PC-3 (cell line): ENCODE data around the gene BDKRB1. TPM values are rescaled to one million over a fixed set of nuclear protein-coding genes. Genes with fewer than 3 reads are reported as not detected.

Experiments
- ATAC-seq: fragments of 200-7000 bp; cut with Tn5 transposase; 2 replicates; pipeline ENCODE4 v1.9.1; 2020; ENCODE audit warnings: mild to moderate bottlenecking, moderate library complexity
- BruUV-seq: library from RNA; stranded (reverse); fragments of 400-500 nt; replicated peaks from 2 replicates; lab custom pipeline; 2021; lab: Mats Ljungman, UMichigan
- CTCF ChIA-PET: fragments of 300-600 bp; sonication (Branson Sonifier 250); formaldehyde crosslinking; loops from one replicate; lab custom pipeline; 2022; ENCODE audit warnings: antibody characterized with exemption; lab: Charles Lee
- POLR2A ChIA-PET: fragments of 300-600 bp; sonication (Branson Sonifier 250); formaldehyde crosslinking; loops from one replicate; lab custom pipeline; 2022; ENCODE audit warnings: antibody characterized with exemption; ENCODE audit not compliant: unreplicated experiment; lab: Charles Lee
- DNase-seq: peaks from one replicate; pipeline ENCODE4 v3.0.0-alpha.2; 2015
- H2AFZ ChIP-seq: fragments of 300-600 bp; sonication (generic); 2 replicates; pipeline ENCODE4 v1.6.0; 2016; ENCODE audit warnings: antibody characterized with exemption, low read length
- H3F3A ChIP-seq: fragments of 300-600 bp; sonication (generic); one replicate; pipeline ENCODE4 v1.6.0; 2017; ENCODE audit warnings: antibody characterized with exemption, low read length, control low read depth, mild to moderate bottlenecking; ENCODE audit not compliant: unreplicated experiment
- H3K27ac ChIP-seq: fragments of 300-600 bp; sonication (generic); 2 replicates; pipeline ENCODE4 v1.5.1; 2016; ENCODE audit warnings: mild to moderate bottlenecking, low read length
- H3K27me3 ChIP-seq: fragments of 300-600 bp; sonication (generic); 2 replicates; pipeline ENCODE4 v1.6.1; 2016; ENCODE audit warnings: low read length, mixed read lengths
- H3K36me3 ChIP-seq: fragments of 300-600 bp; sonication (generic); 2 replicates; pipeline ENCODE4 v1.6.1; 2016; ENCODE audit warnings: low read depth, mixed run types, low read length, mixed read lengths
- H3K4me1 ChIP-seq: fragments of 300-600 bp; sonication (generic); 2 replicates; pipeline ENCODE4 v1.5.1; 2016; ENCODE audit warnings: low read length; ENCODE audit not compliant: insufficient read depth
- H3K4me2 ChIP-seq: fragments of 300-600 bp; sonication (generic); 2 replicates; pipeline ENCODE4 v1.6.0; 2016; ENCODE audit warnings: low read length
- H3K4me3 ChIP-seq: fragments of 300-600 bp; sonication (generic); 2 replicates; pipeline ENCODE4 v1.5.1; 2016; ENCODE audit warnings: mild to moderate bottlenecking, low read length, mixed read lengths
- H3K79me2 ChIP-seq: fragments of 300-600 bp; sonication (generic); 2 replicates; pipeline ENCODE4 v1.6.1; 2017; ENCODE audit warnings: low read length, mixed read lengths
- H3K9ac ChIP-seq: fragments of 300-600 bp; sonication (generic); 2 replicates; pipeline ENCODE4 v1.6.0; 2016; ENCODE audit warnings: mild to moderate bottlenecking, low read length
- H3K9me2 ChIP-seq: fragments of 300-600 bp; sonication (generic); replicated peaks from 2 replicates; pipeline ENCODE4 v1.6.1; 2016; ENCODE audit warnings: mixed run types, low read length, mixed read lengths
- H3K9me3 ChIP-seq: fragments of 300-600 bp; sonication (generic); 2 replicates; pipeline ENCODE4 v1.6.1; 2016; ENCODE audit warnings: low read length, mixed read lengths
- H4K20me1 ChIP-seq: fragments of 300-600 bp; sonication (generic); 2 replicates; pipeline ENCODE4 v1.6.1; 2016; ENCODE audit warnings: low read length, mixed read lengths
- EZH2 ChIP-seq: fragments of 300-600 bp; sonication (generic); IDR thresholded peaks from one replicate; pipeline ENCODE4 v1.6.1; 2017; ENCODE audit warnings: antibody characterized with exemption, mild to moderate bottlenecking, low read length; ENCODE audit not compliant: unreplicated experiment
- EZH2phosphoT487 ChIP-seq: fragments of 300-600 bp; sonication (generic); IDR thresholded peaks from 2 replicates; pipeline ENCODE4 v1.6.1; 2018; ENCODE audit warnings: mild to moderate bottlenecking, antibody characterized with exemption, low read length, borderline replicate concordance
- intact Hi-C: fragments of 100-400 bp; cut with micrococcal nuclease; formaldehyde crosslinking; loops from 2 replicates; pipeline ENCODE4 v1.9.0; 2023
- total RNA-seq: library from RNA; depleted of rRNA; stranded (reverse); fragments of >200 nt; gene quantifications from 2 replicates; pipeline ENCODE4 v1.2.3, GENCODE V29; 2014
- TF ChIP-seq, protein P1 (sequence below): fragments of 300-600 bp; sonication (generic); conservative IDR thresholded peaks from 2 replicates; pipeline ENCODE4 v1.5.1; 2017; ENCODE audit warnings: antibody characterized with exemption, low read depth, mild to moderate bottlenecking, low read length

Gene BDKRB1
- total RNA-seq, 1 experiment from 2014 or later = 0.69 TPM

DNA sequence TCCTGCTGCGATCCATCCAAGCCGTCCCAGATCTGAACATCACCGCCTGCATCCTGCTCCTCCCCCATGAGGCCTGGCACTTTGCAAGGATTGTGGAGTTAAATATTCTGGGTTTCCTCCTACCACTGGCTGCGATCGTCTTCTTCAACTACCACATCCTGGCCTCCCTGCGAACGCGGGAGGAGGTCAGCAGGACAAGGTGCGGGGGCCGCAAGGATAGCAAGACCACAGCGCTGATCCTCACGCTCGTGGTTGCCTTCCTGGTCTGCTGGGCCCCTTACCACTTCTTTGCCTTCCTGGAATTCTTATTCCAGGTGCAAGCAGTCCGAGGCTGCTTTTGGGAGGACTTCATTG is 8.2 kb downstream of the BDKRB1 start:
- intact Hi-C loops = no loop called here
- CTCF ChIA-PET = no interaction called here
- Histone ChIP-seq H3K36me3 (no peaks in the 10 kb centered on the region), H3K9me2 (no peaks in the 10 kb centered on the region), H3K27me3 (no peaks in the 10 kb centered on the region), H3K9ac (no peak overlapping the region), H3K4me3 (no peak overlapping the region), H3F3A (no peaks in the 10 kb centered on the region), H3K79me2 (no peaks in the 10 kb centered on the region), H3K4me1 (peaks cover 17% of the 10 kb centered on the region), H3K4me2 (no peak overlapping the region), H2AFZ (no peak overlapping the region), H3K27ac (no peak overlapping the region), H3K9me3 (no peaks in the 10 kb centered on the region), H4K20me1 (no peaks in the 10 kb centered on the region)
- POLR2A ChIA-PET = no interaction called here
- BruUV-seq = no TSS peak
- TF ChIP-seq, protein P1, sequence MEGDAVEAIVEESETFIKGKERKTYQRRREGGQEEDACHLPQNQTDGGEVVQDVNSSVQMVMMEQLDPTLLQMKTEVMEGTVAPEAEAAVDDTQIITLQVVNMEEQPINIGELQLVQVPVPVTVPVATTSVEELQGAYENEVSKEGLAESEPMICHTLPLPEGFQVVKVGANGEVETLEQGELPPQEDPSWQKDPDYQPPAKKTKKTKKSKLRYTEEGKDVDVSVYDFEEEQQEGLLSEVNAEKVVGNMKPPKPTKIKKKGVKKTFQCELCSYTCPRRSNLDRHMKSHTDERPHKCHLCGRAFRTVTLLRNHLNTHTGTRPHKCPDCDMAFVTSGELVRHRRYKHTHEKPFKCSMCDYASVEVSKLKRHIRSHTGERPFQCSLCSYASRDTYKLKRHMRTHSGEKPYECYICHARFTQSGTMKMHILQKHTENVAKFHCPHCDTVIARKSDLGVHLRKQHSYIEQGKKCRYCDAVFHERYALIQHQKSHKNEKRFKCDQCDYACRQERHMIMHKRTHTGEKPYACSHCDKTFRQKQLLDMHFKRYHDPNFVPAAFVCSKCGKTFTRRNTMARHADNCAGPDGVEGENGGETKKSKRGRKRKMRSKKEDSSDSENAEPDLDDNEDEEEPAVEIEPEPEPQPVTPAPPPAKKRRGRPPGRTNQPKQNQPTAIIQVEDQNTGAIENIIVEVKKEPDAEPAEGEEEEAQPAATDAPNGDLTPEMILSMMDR = no peak
- TF ChIP-seq EZH2 (no peak), EZH2phosphoT487 (no peak)
- DNase-seq (no peak), ATAC-seq (no peak)

DNA sequence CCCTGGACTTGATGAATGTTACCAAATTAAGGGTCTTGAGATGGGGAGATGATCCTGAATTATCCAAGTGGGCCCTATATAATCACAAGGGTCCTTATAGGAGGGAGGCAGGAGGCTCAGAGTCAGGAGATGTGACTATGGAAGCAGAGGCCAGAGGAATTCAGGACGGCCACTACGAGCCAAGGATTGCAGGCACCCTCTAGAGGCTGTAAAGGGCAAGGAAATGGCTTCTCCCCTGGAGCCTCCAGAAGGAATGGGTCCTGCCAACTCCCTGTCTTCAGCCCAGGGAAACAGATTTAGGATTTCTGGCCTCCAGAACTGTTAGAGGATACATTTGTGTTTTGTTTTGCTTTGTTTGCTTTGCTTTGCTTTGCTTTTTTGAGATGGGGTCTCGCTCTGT is 8.8 kb downstream of the BDKRB1 start:
- Histone ChIP-seq H3K4me3 (no peak overlapping the region), H3K27ac (no peak overlapping the region), H3K79me2 (no peaks in the 10 kb centered on the region), H3K9ac (no peak overlapping the region), H3K4me1 (peaks cover 24% of the 10 kb centered on the region), H3K36me3 (no peaks in the 10 kb centered on the region), H3F3A (no peaks in the 10 kb centered on the region), H3K4me2 (no peak overlapping the region), H3K27me3 (no peaks in the 10 kb centered on the region), H3K9me2 (no peaks in the 10 kb centered on the region), H3K9me3 (no peaks in the 10 kb centered on the region), H4K20me1 (no peaks in the 10 kb centered on the region), H2AFZ (no peak overlapping the region)
- intact Hi-C loops = no loop called here
- DNase-seq = peak; percentile 32
- CTCF ChIA-PET = no interaction called here
- ATAC-seq = no peak
- TF ChIP-seq EZH2 = no peak
- TF ChIP-seq, protein P1 = peak; percentile 44
- BruUV-seq = no TSS peak
- POLR2A ChIA-PET = no interaction called here

DNA sequence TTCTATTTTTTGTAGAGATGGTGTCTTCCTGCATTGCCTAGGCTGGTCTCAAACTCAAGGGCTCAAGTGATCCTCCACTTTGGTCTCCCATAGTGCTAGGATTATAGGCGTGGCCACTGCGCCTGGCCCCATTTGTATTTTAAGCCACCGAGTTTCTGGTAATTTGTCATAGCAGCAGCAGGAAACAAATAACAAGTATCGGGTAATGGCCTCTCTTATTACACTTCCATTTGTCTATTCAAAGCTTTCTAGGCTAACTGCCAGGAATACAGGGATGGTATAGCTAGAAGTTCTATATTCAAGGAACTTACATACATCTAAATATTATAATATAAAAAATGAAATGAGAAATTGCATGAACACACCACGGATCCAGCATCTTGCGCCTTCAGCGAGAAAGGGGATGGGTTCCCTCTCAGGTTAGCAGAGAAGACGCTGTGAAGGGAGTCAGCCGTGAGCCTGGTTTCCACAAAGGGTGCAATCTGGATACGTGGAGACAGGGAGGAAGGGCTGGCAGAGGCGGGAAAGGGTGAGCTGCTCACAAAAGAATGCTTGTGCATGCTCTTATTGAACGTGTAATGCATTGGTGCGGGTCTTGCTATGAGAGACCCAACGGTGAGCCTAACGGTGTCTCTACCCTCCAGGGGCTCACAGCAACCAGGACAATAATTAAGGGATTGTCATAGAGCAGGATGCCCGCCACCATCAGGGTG is 9.5 kb downstream of the BDKRB1 start:
- intact Hi-C loops = no loop called here
- no peak overlapping the region for H3K9ac ChIP-seq
- no peak for DNase-seq
- no TSS peak for BruUV-seq
- no peaks in the 10 kb centered on the region for H3K27me3 ChIP-seq
- H4K20me1 ChIP-seq = no peaks in the 10 kb centered on the region
- CTCF ChIA-PET = no interaction called here
- no peaks in the 10 kb centered on the region for H3K36me3 ChIP-seq
- H3F3A ChIP-seq = no peaks in the 10 kb centered on the region
- H3K4me2 ChIP-seq = no peak overlapping the region
- POLR2A ChIA-PET = no interaction called here
- no peak overlapping the region for H2AFZ ChIP-seq
- H3K9me3 ChIP-seq = no peaks in the 10 kb centered on the region
- no peak overlapping the region for H3K4me3 ChIP-seq
- TF ChIP-seq, protein P1 = no peak
- TF ChIP-seq EZH2 = no peak
- no peak for TF ChIP-seq EZH2phosphoT487
- ATAC-seq = no peak
- H3K9me2 ChIP-seq = no peaks in the 10 kb centered on the region
- H3K27ac ChIP-seq = no peak overlapping the region
- H3K4me1 ChIP-seq = peaks cover 24% of the 10 kb centered on the region
- H3K79me2 ChIP-seq = no peaks in the 10 kb centered on the region
